ENCODE data around the gene DSCAML1. TPM values are rescaled to one million over a fixed set of nuclear protein-coding genes. Genes with fewer than 3 reads are reported as not detected.
A peak's percentile ranks its signal among the peaks of the same experiment; 100 is the strongest.

Gene DSCAML1
- total RNA-seq, 1 donor from 2014 or later: 1.3 TPM

GRCh38 chr11:117829369-117829725 is 32.3 kb upstream of the DSCAML1 start:
- peak; percentile 61 for DNase-seq
- Histone ChIP-seq H3K27ac (peak overlapping the region; percentile 58), H3K4me3 (no peak overlapping the region), H3K9me3 (no peaks in the 10 kb centered on the region), H3K27me3 (no peaks in the 10 kb centered on the region), H3K36me3 (no peaks in the 10 kb centered on the region), H3K4me1 (peaks cover 32% of the 10 kb centered on the region)
- intact Hi-C loops (cut with DNase I): loop anchor here (10.0 kb wide), 1 partner anchor 225 kb away; no protein-coding TSS in a partner anchor
- no peak for ATAC-seq
- TF ChIP-seq, protein P1, sequence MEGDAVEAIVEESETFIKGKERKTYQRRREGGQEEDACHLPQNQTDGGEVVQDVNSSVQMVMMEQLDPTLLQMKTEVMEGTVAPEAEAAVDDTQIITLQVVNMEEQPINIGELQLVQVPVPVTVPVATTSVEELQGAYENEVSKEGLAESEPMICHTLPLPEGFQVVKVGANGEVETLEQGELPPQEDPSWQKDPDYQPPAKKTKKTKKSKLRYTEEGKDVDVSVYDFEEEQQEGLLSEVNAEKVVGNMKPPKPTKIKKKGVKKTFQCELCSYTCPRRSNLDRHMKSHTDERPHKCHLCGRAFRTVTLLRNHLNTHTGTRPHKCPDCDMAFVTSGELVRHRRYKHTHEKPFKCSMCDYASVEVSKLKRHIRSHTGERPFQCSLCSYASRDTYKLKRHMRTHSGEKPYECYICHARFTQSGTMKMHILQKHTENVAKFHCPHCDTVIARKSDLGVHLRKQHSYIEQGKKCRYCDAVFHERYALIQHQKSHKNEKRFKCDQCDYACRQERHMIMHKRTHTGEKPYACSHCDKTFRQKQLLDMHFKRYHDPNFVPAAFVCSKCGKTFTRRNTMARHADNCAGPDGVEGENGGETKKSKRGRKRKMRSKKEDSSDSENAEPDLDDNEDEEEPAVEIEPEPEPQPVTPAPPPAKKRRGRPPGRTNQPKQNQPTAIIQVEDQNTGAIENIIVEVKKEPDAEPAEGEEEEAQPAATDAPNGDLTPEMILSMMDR (IDR thresholded peaks at IDR 0.05): no peak

DNA sequence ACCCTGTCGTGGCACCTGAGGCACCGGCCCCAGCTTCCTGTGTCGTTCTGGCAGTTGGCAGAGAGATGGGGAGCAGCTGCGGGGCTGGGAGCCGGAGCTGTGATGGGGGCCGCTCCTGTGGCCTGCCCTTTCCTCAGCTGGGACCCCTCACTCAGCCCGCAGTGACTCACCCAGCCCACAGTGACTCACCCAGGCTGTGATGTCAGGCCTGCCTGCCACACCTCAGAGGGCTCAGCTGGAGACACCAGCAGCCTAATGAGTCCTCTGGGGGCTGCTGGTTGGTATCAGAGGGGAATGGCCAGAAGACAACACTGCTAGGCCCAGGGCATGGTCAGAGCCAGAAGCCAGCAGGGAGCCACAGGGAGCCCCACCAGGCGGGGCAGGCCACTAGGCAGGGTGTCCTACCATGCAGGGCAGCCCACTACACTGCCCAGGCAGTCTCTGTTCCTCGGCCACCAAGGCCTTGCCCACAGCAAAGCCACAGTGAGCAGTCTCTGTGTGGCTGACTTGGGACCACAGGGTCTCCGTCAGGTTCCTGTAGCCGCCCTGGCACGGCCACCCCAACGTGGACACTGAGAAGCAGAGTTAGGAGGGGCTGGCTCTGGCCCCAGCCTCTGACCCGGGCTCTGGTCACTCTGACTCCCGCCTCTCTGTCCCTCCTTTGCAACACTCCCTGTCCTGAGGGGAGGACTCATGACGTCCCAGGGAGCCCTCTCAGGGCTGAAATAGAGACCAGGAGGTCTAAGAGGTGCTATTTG is 31.8 kb upstream of the DSCAML1 start:
- TF ChIP-seq, protein P1 (IDR thresholded peaks at IDR 0.05): no peak
- intact Hi-C loops (cut with DNase I): loop anchor here (10.0 kb wide), 1 partner anchor 226 kb away; no protein-coding TSS in a partner anchor
- no peaks in the 10 kb centered on the region for H3K9me3 ChIP-seq
- H3K27ac ChIP-seq: peak overlapping the region; percentile 58
- H3K27me3 ChIP-seq: no peaks in the 10 kb centered on the region
- peaks cover 36% of the 10 kb centered on the region for H3K4me1 ChIP-seq
- H3K4me3 ChIP-seq: no peak overlapping the region
- peak; percentile 69 for DNase-seq
- peak; percentile 40 for ATAC-seq
- no peaks in the 10 kb centered on the region for H3K36me3 ChIP-seq

DNA sequence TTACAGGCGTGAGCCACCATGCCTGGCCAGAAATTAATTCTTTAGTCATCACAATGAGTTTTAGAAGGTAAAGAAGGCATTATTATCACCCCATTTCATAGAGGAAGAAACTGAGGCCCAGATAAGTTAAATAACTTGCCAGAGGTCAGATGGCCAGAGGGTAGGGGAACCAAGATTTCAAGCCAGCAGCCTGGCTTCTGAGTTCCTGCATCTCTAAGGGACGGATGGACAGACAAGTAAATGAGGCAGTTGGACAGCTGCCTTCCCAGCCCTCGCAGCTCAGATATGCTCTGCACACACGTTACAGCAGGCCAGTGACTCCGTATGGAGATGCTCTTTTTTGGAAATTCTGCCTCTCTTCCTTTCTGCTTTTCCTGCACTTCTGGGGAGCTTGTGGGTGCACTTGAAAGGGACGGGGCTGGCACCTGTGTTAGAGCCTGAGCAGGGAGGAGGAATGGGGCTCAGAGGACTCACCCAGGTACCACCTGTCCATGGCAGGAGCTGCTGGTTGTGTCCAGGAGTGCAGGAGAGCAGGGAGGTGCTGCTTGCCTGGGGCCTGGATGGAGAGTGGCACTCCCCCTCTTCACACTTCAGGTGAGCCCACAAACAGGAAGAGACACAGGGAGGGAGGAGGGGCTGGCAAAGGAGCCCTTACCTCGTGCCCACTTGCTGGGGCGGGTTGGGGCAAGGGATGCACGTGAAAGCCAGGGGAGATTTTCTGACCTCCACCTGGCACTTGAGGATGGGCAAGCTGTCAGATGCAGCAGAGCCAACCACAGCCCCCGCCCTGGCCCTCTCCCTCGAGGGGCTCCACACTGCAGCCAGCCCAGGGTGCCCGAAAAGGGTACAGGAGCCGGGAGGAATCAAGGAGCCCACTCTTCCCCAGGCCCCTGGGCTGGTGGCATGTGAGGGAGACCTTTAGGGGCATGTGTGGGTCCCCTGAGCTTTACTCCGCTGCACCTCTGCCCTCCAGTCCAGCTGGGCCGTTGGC is 30.8 kb upstream of the DSCAML1 start:
- H3K27ac ChIP-seq: no peak overlapping the region
- intact Hi-C loops (cut with DNase I): loop anchor here (10.0 kb wide), 1 partner anchor 227 kb away; no protein-coding TSS in a partner anchor

DNA sequence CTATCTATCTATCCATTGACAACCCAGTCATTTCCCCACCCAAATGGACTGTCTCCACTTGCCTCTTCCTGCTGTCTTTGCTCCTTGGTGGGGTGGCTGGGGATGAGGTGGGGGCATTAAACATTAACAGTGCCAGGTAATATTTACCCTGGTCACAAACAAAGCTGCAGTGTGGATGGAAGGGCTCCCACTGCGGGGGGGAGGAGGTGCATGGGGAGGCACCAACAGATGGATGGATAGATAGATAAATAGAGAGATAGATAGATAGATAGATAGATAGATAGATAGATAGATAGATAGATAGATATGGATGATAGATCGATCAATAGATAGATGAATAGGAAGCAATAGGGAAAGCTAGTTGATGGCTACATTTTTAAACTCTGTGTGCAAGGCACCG is 29.8 kb upstream of the DSCAML1 start:
- intact Hi-C loops (cut with DNase I): loop anchor here (10.0 kb wide), 1 partner anchor 228 kb away; no protein-coding TSS in a partner anchor
- H3K4me1 ChIP-seq: peaks cover 52% of the 10 kb centered on the region

More for the DNA sequence above, 30.8 kb upstream of the DSCAML1 start:
- Histone ChIP-seq H3K4me3 (no peak overlapping the region), H3K36me3 (no peaks in the 10 kb centered on the region), H3K9me3 (no peaks in the 10 kb centered on the region), H3K27me3 (no peaks in the 10 kb centered on the region), H3K4me1 (peaks cover 45% of the 10 kb centered on the region)
- DNase-seq: peak; percentile 49
- ATAC-seq: no peak
- TF ChIP-seq, protein P1 (IDR thresholded peaks at IDR 0.05): no peak

DNA sequence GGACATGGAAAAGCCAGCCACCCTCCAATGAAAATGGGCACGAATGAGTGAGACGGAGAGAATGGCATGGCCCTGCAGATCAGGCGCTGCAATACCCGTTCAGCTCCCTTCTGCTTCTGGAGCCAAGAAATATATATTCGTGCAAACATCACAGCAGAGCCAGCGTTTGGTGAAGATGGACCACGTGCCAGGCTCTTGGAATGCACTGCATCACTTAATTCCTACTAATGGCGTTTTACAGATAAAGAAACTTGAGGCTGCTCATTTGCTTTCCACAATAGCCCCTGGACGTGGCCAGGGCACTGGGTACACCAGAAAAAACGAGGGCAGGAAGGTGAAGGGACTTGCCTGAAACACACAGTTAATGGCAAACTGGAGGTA is 29.2 kb upstream of the DSCAML1 start:
- Histone ChIP-seq H3K9me3 (no peaks in the 10 kb centered on the region), H3K27ac (no peak overlapping the region), H3K27me3 (no peaks in the 10 kb centered on the region), H3K4me3 (no peak overlapping the region), H3K4me1 (peaks cover 52% of the 10 kb centered on the region), H3K36me3 (no peaks in the 10 kb centered on the region)
- ATAC-seq (no peak), DNase-seq (peak; percentile 28)
- intact Hi-C loops (cut with DNase I): loop anchor here (10.0 kb wide), 1 partner anchor 229 kb away; no protein-coding TSS in a partner anchor
- TF ChIP-seq, protein P1 (IDR thresholded peaks at IDR 0.05): no peak

More for the DNA sequence above, 29.8 kb upstream of the DSCAML1 start:
- no peaks in the 10 kb centered on the region for H3K9me3 ChIP-seq
- TF ChIP-seq, protein P1 (IDR thresholded peaks at IDR 0.05): no peak
- no peaks in the 10 kb centered on the region for H3K36me3 ChIP-seq
- DNase-seq: peak; percentile 3
- H3K27ac ChIP-seq: no peak overlapping the region
- no peaks in the 10 kb centered on the region for H3K27me3 ChIP-seq
- no peak overlapping the region for H3K4me3 ChIP-seq
- no peak for ATAC-seq
